Fibroblast of skin of back (primary cell): ENCODE results near the gene FADS2.

Experiments used
- DNase-seq: peaks from one replicate; pipeline ENCODE4 v3.0.0-alpha.2; 2013

Gene FADS2

GRCh38 chr11:61847914-61848581 is 19.9 kb downstream of the FADS2 start:
- DNase-seq: no peak

GRCh38 chr11:61848631-61849030 is 20.5 kb downstream of the FADS2 start:
- no peak for DNase-seq

GRCh38 chr11:61850687-61851086 is 22.6 kb downstream of the FADS2 start:
- no peak for DNase-seq

DNA sequence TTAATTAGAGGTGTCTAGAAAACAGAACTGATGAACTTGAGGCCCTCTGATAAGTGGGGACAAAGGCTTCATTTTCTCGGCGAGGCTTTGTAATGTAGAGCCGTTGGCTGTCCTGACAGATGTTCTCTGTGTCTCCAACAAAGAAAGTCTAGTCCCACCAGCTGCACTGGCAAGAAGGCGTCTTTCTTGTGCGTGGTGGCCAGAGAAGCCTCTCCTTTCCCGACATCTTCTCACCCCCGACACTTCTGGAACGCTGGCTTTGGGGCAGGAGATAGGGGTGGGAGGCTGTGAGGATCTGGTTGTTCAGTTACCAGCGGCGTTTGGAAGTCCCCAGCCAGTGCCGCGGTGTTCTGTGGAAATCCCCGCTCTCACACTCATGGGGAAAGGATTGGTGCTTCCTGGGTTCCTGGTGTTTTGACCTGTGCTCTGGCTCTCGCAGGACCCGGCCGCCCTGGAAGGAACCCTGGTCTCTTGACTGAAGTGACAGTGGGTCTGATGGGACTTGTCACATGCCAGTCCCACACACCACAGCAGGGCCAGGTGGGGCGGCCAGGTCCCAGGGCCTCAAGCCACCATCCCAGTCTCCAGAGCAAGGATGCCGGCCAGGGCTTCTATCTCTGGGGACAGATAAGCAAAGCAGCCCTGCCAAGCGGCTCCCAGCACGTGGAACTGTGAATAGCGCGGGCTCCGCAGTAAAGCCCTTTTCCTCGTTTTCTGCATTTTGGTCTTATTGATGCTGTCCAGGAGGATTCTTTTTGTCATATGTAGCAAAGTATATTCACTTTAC is 23.2 kb downstream of the FADS2 start:
- no peak for DNase-seq

DNA sequence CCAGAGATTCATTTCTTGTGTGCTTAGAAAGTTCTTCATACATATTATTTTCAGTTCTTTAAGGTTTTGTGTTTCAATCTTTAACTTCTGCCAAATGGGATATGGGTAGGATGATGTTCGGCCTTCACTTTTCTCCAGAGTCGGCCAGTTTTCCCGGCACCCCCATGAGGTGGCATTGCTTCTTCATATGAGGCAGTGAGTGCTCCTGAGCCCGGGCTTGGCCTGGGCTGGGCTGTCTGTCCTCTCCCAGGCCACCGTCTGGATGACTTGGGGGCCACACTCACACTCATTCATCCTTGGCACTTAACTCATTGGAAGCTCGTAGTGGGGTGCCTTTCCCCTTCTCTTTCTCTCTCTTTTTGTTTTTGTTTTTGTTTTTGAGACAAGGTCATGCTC is 23.8 kb downstream of the FADS2 start:
- no peak for DNase-seq

GRCh38 chr11:61853698-61854169 is 25.6 kb downstream of the FADS2 start:
- DNase-seq: no peak

- no peak for DNase-seq
Measured at GRCh38 chr11:61854206-61854895, 26.3 kb downstream of the FADS2 start.

DNA sequence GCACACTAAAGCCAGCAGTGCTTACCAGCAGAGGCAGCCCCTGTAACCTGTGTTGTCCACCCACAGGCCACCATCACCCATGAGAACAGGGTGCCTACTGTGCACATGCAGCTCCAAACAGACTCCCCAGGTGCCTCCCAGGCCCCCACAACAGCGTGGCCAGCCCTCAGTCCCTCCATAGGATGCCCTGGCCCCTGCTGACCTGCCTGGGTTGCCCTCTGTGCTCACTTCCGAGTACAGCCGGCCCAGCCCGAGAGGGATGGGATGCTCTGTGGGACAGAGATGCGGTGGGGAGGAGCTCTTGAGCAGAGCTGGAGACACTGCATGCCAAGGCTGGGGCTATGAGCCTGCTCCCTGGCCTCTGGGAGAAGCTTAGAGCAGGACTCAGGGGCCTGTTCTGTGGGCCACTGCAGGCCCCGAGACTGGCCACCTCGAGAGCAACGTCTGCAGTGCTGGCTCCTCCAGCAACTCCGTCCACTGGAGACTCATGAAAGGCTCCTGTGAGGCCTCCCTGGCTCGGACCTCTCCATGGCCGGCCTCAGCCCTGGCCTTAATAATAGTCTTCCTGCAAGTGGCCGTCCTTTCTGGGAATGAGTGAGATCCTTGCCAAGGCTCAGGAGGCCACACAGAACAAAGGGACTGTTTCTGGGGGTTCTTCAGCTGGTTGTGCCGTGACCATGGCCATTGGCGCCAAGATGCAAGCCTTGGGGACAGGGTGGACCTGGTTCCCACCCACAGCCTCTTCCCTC is 27.0 kb downstream of the FADS2 start:
- no peak for DNase-seq

- DNase-seq: no peak
Measured at GRCh38 chr11:61855939-61856680, 28.0 kb downstream of the FADS2 start.

- no peak for DNase-seq
Measured at GRCh38 chr11:61860054-61860903, 32.2 kb downstream of the FADS2 start.

GRCh38 chr11:61861634-61862033 is 33.5 kb downstream of the FADS2 start:
- no peak for DNase-seq

- no peak for DNase-seq
Measured at GRCh38 chr11:61862714-61863547, 34.8 kb downstream of the FADS2 start.

GRCh38 chr11:61863548-61864081 is 35.5 kb downstream of the FADS2 start:
- DNase-seq: no peak

GRCh38 chr11:61864814-61865775 is 37.0 kb downstream of the FADS2 start:
- DNase-seq: no peak

DNA sequence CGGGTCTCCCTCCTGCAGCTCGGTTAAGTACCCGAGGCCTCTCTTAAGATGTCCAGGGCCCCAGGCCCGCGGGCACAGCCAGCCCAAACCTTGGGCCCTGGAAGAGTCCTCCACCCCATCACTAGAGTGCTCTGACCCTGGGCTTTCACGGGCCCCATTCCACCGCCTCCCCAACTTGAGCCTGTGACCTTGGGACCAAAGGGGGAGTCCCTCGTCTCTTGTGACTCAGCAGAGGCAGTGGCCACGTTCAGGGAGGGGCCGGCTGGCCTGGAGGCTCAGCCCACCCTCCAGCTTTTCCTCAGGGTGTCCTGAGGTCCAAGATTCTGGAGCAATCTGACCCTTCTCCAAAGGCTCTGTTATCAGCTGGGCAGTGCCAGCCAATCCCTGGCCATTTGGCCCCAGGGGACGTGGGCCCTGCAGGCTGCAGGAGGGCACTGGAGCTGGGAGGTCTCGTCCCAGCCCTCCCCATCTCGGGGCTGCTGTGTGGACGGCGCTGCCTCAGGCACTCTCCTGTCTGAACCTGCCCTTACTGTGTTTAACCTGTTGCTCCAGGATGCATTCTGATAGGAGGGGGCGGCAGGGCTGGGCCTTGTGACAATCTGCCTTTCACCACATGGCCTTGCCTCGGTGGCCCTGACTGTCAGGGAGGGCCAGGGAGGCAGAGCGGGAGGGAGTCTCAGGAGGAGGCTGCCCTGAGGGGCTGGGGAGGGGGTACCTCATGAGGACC is 38.3 kb downstream of the FADS2 start:
- no peak for DNase-seq

- no peak for DNase-seq
Measured at GRCh38 chr11:61866958-61867343, 38.9 kb downstream of the FADS2 start.

- no peak for DNase-seq
Measured at GRCh38 chr11:61868571-61869428, 40.7 kb downstream of the FADS2 start.
